Measurements from ENCODE around the gene FBF1.

The FBF1 gene

GRCh38 chr17:75901727-75902126 is 39.1 kb downstream of the FBF1 start:
- Histone ChIP-seq H3F3A (ENCODE audit: control insufficient read depth, insufficient read depth) (peaks cover 12% of the 10 kb centered on the region), H3K4me1 (ENCODE audit: control insufficient read depth, low read length) (peaks cover 24% of the 10 kb centered on the region), H3K9me3 (ENCODE audit: control insufficient read depth, insufficient read depth, low read length) (no peaks in the 10 kb centered on the region), H3K9me2 (replicated peaks; ENCODE audit: control insufficient read depth, low read length) (no peaks in the 10 kb centered on the region), H3K27ac (ENCODE audit: low read depth, low read length) (no peak overlapping the region), H3K4me2 (ENCODE audit: low read length) (no peak overlapping the region), H3K27me3 (ENCODE audit: control insufficient read depth, low read length) (no peaks in the 10 kb centered on the region), H4K20me1 (ENCODE audit: control insufficient read depth, insufficient read depth, low read depth, low read length) (no peaks in the 10 kb centered on the region), H3K4me3 (ENCODE audit: low read length) (no peak overlapping the region), H3K36me3 (ENCODE audit: control insufficient read depth, low read length) (peaks cover 66% of the 10 kb centered on the region), H3K79me2 (ENCODE audit: control insufficient read depth, low read length) (peaks cover 29% of the 10 kb centered on the region)
- TF ChIP-seq EZH2phosphoT487 (IDR thresholded peaks at IDR 0.05; ENCODE audit: borderline replicate concordance, low read length) = no peak
- TF ChIP-seq, protein P1, sequence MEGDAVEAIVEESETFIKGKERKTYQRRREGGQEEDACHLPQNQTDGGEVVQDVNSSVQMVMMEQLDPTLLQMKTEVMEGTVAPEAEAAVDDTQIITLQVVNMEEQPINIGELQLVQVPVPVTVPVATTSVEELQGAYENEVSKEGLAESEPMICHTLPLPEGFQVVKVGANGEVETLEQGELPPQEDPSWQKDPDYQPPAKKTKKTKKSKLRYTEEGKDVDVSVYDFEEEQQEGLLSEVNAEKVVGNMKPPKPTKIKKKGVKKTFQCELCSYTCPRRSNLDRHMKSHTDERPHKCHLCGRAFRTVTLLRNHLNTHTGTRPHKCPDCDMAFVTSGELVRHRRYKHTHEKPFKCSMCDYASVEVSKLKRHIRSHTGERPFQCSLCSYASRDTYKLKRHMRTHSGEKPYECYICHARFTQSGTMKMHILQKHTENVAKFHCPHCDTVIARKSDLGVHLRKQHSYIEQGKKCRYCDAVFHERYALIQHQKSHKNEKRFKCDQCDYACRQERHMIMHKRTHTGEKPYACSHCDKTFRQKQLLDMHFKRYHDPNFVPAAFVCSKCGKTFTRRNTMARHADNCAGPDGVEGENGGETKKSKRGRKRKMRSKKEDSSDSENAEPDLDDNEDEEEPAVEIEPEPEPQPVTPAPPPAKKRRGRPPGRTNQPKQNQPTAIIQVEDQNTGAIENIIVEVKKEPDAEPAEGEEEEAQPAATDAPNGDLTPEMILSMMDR (IDR thresholded peaks at IDR 0.05; ENCODE audit: low read depth, low read length, poor library complexity, severe bottlenecking) = no peak

DNA sequence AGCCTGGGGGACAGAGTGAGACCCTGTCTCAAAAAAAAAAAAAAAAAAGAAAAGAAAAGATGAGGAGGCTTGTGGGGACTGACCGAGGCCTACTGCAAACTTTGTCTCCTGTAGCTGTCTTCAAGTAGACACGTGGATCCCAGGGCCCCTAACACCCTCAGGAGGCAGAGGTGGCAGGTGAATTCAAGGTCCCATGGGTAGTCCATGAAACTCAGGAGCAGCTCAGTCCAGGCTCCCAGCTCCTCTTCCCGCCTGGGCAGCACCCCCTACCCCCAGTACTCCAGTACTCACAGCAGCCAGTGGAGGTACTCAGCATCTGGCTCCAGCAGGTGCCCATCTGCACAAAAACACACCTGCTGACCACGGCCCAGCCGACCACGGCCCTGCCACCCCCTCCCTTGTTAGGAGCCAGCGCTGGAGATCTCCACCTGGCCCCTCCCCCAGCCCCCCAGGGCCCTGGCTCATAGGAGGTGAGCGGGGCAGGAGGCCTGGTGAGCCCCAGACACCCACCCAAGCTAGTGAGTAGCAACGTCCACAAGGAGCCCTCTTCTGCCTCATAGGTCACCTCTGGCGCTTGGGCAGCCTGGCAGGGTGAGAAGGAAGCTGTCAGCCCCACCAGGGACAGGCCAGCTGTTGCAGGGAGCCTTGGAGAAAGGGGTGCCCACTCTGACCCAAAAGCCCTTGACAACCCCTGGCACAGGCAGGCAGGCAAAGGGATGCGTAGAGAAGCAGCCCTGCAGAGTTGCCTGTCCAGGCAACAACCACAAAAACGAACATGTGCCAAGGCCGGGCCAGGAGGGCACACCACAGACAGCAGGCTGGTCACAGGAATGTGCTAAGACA is 39.9 kb downstream of the FBF1 start:
- Histone ChIP-seq H3K9me3 (ENCODE audit: control insufficient read depth, insufficient read depth, low read length) (no peaks in the 10 kb centered on the region), H3K27me3 (ENCODE audit: control insufficient read depth, low read length) (no peaks in the 10 kb centered on the region), H3K4me1 (ENCODE audit: control insufficient read depth, low read length) (peaks cover 23% of the 10 kb centered on the region), H3K4me3 (ENCODE audit: low read length) (no peak overlapping the region), H4K20me1 (ENCODE audit: control insufficient read depth, insufficient read depth, low read depth, low read length) (no peaks in the 10 kb centered on the region), H3K9me2 (replicated peaks; ENCODE audit: control insufficient read depth, low read length) (no peaks in the 10 kb centered on the region), H3K27ac (ENCODE audit: low read depth, low read length) (no peak overlapping the region), H3F3A (ENCODE audit: control insufficient read depth, insufficient read depth) (peaks cover 11% of the 10 kb centered on the region), H3K4me2 (ENCODE audit: low read length) (no peak overlapping the region), H3K79me2 (ENCODE audit: control insufficient read depth, low read length) (peaks cover 35% of the 10 kb centered on the region), H3K36me3 (ENCODE audit: control insufficient read depth, low read length) (peaks cover 66% of the 10 kb centered on the region)
- TF ChIP-seq EZH2phosphoT487 (IDR thresholded peaks at IDR 0.05; ENCODE audit: borderline replicate concordance, low read length) = no peak
- TF ChIP-seq, protein P1 (IDR thresholded peaks at IDR 0.05; ENCODE audit: low read depth, low read length, poor library complexity, severe bottlenecking) = no peak

DNA sequence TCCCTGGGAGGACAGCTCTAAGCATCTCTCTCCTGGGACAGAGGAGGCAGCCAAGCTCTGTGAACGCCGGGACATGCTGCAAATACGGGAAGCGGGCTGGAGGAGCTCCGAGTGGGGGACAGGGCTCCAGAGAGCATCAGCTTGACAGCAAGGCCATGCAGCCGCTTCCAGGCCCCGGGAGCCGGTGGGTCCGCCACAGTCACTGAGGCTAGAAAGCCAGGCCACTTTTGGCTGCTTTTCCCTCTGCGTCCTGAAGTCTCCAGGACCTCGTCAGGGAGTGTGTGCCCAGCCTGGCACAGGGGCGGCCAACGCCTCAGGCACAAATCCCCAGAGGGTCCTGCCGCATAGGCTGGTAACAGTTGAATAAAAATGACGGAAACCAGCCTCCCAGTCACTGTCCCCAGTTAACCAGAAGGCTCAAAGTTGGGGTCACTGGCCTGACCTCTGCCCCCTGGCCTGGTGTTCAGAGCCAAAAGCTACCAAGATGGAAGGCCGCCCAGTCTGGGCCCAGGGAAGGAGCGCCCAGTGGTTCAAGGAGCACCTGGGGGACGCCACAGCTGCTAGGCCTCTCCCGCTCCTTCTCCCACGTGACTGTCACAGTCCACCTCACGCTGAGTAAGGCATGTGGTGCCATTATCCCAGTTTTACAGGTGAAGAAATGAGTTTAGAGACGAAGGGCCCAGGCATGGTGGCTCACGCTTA is 40.9 kb downstream of the FBF1 start:
- no peak overlapping the region for H3K4me2 ChIP-seq (ENCODE audit: low read length)
- H4K20me1 ChIP-seq (ENCODE audit: control insufficient read depth, insufficient read depth, low read depth, low read length) = no peaks in the 10 kb centered on the region
- no peaks in the 10 kb centered on the region for H3K9me2 ChIP-seq (replicated peaks; ENCODE audit: control insufficient read depth, low read length)
- no peaks in the 10 kb centered on the region for H3K9me3 ChIP-seq (ENCODE audit: control insufficient read depth, insufficient read depth, low read length)
- no peak overlapping the region for H3K4me3 ChIP-seq (ENCODE audit: low read length)
- H3K4me1 ChIP-seq (ENCODE audit: control insufficient read depth, low read length) = peaks cover 26% of the 10 kb centered on the region
- peaks cover 9% of the 10 kb centered on the region for H3F3A ChIP-seq (ENCODE audit: control insufficient read depth, insufficient read depth)
- H3K36me3 ChIP-seq (ENCODE audit: control insufficient read depth, low read length) = peaks cover 73% of the 10 kb centered on the region
- no peak overlapping the region for H3K27ac ChIP-seq (ENCODE audit: low read depth, low read length)
- no peak for TF ChIP-seq EZH2phosphoT487 (IDR thresholded peaks at IDR 0.05; ENCODE audit: borderline replicate concordance, low read length)
- TF ChIP-seq, protein P1 (IDR thresholded peaks at IDR 0.05; ENCODE audit: low read depth, low read length, poor library complexity, severe bottlenecking) = no peak
- no peaks in the 10 kb centered on the region for H3K27me3 ChIP-seq (ENCODE audit: control insufficient read depth, low read length)
- peaks cover 45% of the 10 kb centered on the region for H3K79me2 ChIP-seq (ENCODE audit: control insufficient read depth, low read length)
